Thyroid gland (tissue), 4 donors: ENCODE measurements around the gene AFF3. TPM values are rescaled to one million over a fixed set of nuclear protein-coding genes. Genes with fewer than 3 reads are reported as not detected.

Experiments
- DNase-seq, 2 donors: peaks; one replicate each; pipeline ENCODE4 v3.0.0-alpha.2; 2019
- H3K27ac ChIP-seq, 3 donors: fragments of 200-600 bp; sonication (generic); 1 replicate in 2 of 3; 2 replicates in 1 of 3; pipeline ENCODE4 v1.5.1; 2016 to 2019; ENCODE audit warnings: mild to moderate bottlenecking in 1 of 3, moderate library complexity in 1 of 3
- H3K27me3 ChIP-seq: fragments of 200-600 bp; sonication (generic); one replicate; pipeline ENCODE4 v1.5.1; 2019
- H3K36me3 ChIP-seq, 2 donors: fragments of 200-600 bp; sonication (generic); one replicate each; pipeline ENCODE4 v1.5.1; 2016 to 2019
- H3K4me1 ChIP-seq, 2 donors: fragments of 200-600 bp; sonication (generic); one replicate each; pipeline ENCODE4 v1.5.1; 2017 to 2019
- H3K4me3 ChIP-seq, 3 donors: fragments of 200-600 bp; sonication (generic); replicated peaks in 1 of 3; 1 replicate in 2 of 3; 2 replicates in 1 of 3; pipeline ENCODE4 v1.5.1; 2016; ENCODE audit warnings: mild to moderate bottlenecking in 1 of 3
- H3K9me3 ChIP-seq: fragments of 200-600 bp; sonication (generic); one replicate; pipeline ENCODE4 v1.5.1; 2017
- CTCF ChIP-seq, 6 experiments: fragments of 200-600 bp in 3 of 6; fragments of 450-650 bp in 3 of 6; sonication (generic) in 3 of 6; IDR thresholded peaks; one replicate each; pipeline ENCODE4 v1.5.1; 2016 to 2019; ENCODE audit warnings: antibody characterized with exemption in 6 of 6, mild to moderate bottlenecking in 2 of 6, inconsistent platforms in 1 of 6, moderate library complexity in 1 of 6
- POLR2A ChIP-seq, 2 donors: fragments of 450-650 bp; IDR thresholded peaks; one replicate each; pipeline ENCODE4 v1.6.1; 2017; ENCODE audit warnings: antibody characterized with exemption in 2 of 2, mild to moderate bottlenecking in 2 of 2, moderate library complexity in 1 of 2
- WGBS, 2 donors: methylation state at CpG; one replicate each; pipeline ENCODE4 v1.1.5; 2017; 5-methylcytosine and 5-hydroxymethylcytosine counted together
- intact Hi-C: fragments of 100-400 bp; cut with DNase I; formaldehyde crosslinking; loops from one replicate; pipeline ENCODE4 v1.15.1; 2023
- total RNA-seq, 4 donors: library from RNA; depleted of rRNA; stranded (reverse); fragments of >200 nt; gene quantifications; one replicate each; pipeline ENCODE4 v1.2.3, GENCODE V29; 2016

Gene AFF3
- total RNA-seq, 4 donors from 2014 or later: 0.54 to 2.6 (median 1.1) TPM

- peaks cover 5 to 9% of the 10 kb centered on the region in 2 donors for H3K4me1 ChIP-seq
- H3K4me3 ChIP-seq: no peak overlapping the region
- no peak for TF ChIP-seq CTCF (IDR thresholded peaks at IDR 0.05)
- no peak for TF ChIP-seq POLR2A (IDR thresholded peaks at IDR 0.05)
- intact Hi-C loops: no loop called here
- no peaks in the 10 kb centered on the region for H3K9me3 ChIP-seq
- whole genome bisulfite sequencing, 2 donors: 78 to 87% methylated on average over 3 of the region's 3 CpGs
- H3K36me3 ChIP-seq: no peaks in the 10 kb centered on the region
- H3K27ac ChIP-seq: no peak overlapping the region
- no peaks in the 10 kb centered on the region for H3K27me3 ChIP-seq
- no peak for DNase-seq
Measured at GRCh38 chr2:100178864-100179263, 36.5 kb upstream of the AFF3 start.

GRCh38 chr2:100178085-100178788 lies 35.8 kb upstream of the AFF3 start:
- intact Hi-C loops: no loop called here
- no peak for TF ChIP-seq POLR2A (IDR thresholded peaks at IDR 0.05)
- peak in 4 of 6 experiments; percentile 23 to 50 (median 44) for TF ChIP-seq CTCF (IDR thresholded peaks at IDR 0.05)
- H3K27ac ChIP-seq: no peak overlapping the region
- no peaks in the 10 kb centered on the region for H3K36me3 ChIP-seq
- DNase-seq: peak; percentile 46 to 48
- no peak overlapping the region for H3K4me3 ChIP-seq
- WGBS, 2 donors: 48 to 50% methylated on average over 8 of the region's 8 CpGs
- peaks cover 5 to 9% of the 10 kb centered on the region in 2 donors for H3K4me1 ChIP-seq
- H3K9me3 ChIP-seq: no peaks in the 10 kb centered on the region
- no peaks in the 10 kb centered on the region for H3K27me3 ChIP-seq

- DNase-seq: no peak
- 92 to 96% methylated on average over 4 of the region's 4 CpGs for WGBS, 2 donors
- H3K27me3 ChIP-seq: no peaks in the 10 kb centered on the region
- TF ChIP-seq CTCF (IDR thresholded peaks at IDR 0.05): no peak
- no peak for TF ChIP-seq POLR2A (IDR thresholded peaks at IDR 0.05)
- H3K36me3 ChIP-seq: no peaks in the 10 kb centered on the region
- H3K4me1 ChIP-seq: no peaks in the 10 kb centered on the region
- no peak overlapping the region for H3K27ac ChIP-seq
- no peak overlapping the region for H3K4me3 ChIP-seq
- intact Hi-C loops: no loop called here
- H3K9me3 ChIP-seq: no peaks in the 10 kb centered on the region
Measured at GRCh38 chr2:100176925-100177324, 34.5 kb upstream of the AFF3 start.

GRCh38 chr2:100174026-100174431 lies 31.6 kb upstream of the AFF3 start:
- 47 to 55% methylated on average over 6 of the region's 6 CpGs for WGBS, 2 donors
- TF ChIP-seq POLR2A (IDR thresholded peaks at IDR 0.05): no peak
- TF ChIP-seq CTCF (IDR thresholded peaks at IDR 0.05): no peak

GRCh38 chr2:100166701-100167100 lies 24.3 kb upstream of the AFF3 start:
- Histone ChIP-seq H3K4me1 (no peaks in the 10 kb centered on the region), H3K36me3 (no peaks in the 10 kb centered on the region), H3K9me3 (no peaks in the 10 kb centered on the region), H3K27me3 (no peaks in the 10 kb centered on the region), H3K27ac (no peak overlapping the region), H3K4me3 (no peak overlapping the region)
- TF ChIP-seq CTCF (IDR thresholded peaks at IDR 0.05): no peak
- TF ChIP-seq POLR2A (IDR thresholded peaks at IDR 0.05): no peak
- WGBS, 2 donors: 90 to 92% methylated on average over 6 of the region's 6 CpGs
- no peak for DNase-seq
- intact Hi-C loops: no loop called here

More at GRCh38 chr2:100174026-100174431, 31.6 kb upstream of the AFF3 start:
- H3K27me3 ChIP-seq: no peaks in the 10 kb centered on the region
- intact Hi-C loops: no loop called here
- no peaks in the 10 kb centered on the region for H3K4me1 ChIP-seq
- H3K4me3 ChIP-seq: no peak overlapping the region
- no peaks in the 10 kb centered on the region for H3K36me3 ChIP-seq
- DNase-seq: no peak
- H3K27ac ChIP-seq: no peak overlapping the region
- H3K9me3 ChIP-seq: no peaks in the 10 kb centered on the region
